ENCODE results near the gene PCDH17. TPM values are rescaled to one million over a fixed set of nuclear protein-coding genes. Genes with fewer than 3 reads are reported as not detected.

The PCDH17 gene
- 7.1 TPM for polyA plus RNA-seq (2012; ENCODE audit: insufficient read depth, insufficient read length, low read depth)

- peak; percentile 75 for DNase-seq
- H3K4me1 ChIP-seq = peaks cover 6% of the 10 kb centered on the region
- H3K27me3 ChIP-seq = no peaks in the 10 kb centered on the region
- H3K4me3 ChIP-seq (ENCODE audit: low read depth, low read length) = peak within 1 kb of the TSS; percentile 86
- H3K36me3 ChIP-seq = peaks cover 13% of the 10 kb centered on the region; the same call in 1 of the 2 replicates
- H3K9me3 ChIP-seq = peaks cover 5% of the 10 kb centered on the region; the same call in 1 of the 2 replicates
- TF ChIP-seq CTCF (IDR thresholded peaks at IDR 0.05; ENCODE audit: low read depth, low read length) = 0 out of 2 replicates have a peak, but pooled peaks have one; percentile 1
Measured at GRCh38 chr13:57631596-57632275, at the start of gene PCDH17. TSS of gene PCDH17 (plus strand) at chr13:57631744. CDS start at chr13:57632547, 803 bp downstream.

GRCh38 chr13:57582032-57582431, 49.5 kb upstream of the PCDH17 start:
- Histone ChIP-seq H3K27me3 (no peaks in the 10 kb centered on the region), H3K9me3 (no peaks in the 10 kb centered on the region), H3K4me1 (no peaks in the 10 kb centered on the region), H3K4me3 (ENCODE audit: low read depth, low read length) (no peak overlapping the region), H3K36me3 (no peaks in the 10 kb centered on the region)
- peak; percentile 50 for TF ChIP-seq CTCF (IDR thresholded peaks at IDR 0.05; ENCODE audit: low read depth, low read length)
- DNase-seq = no peak

- TF ChIP-seq CTCF (IDR thresholded peaks at IDR 0.05; ENCODE audit: low read depth, low read length) = no peak
- Histone ChIP-seq H3K27me3 (no peaks in the 10 kb centered on the region), H3K4me3 (ENCODE audit: low read depth, low read length) (no peak overlapping the region), H3K36me3 (no peaks in the 10 kb centered on the region), H3K4me1 (no peaks in the 10 kb centered on the region), H3K9me3 (no peaks in the 10 kb centered on the region)
- no peak for DNase-seq
Measured at GRCh38 chr13:57583529-57583928, 48.0 kb upstream of the PCDH17 start.

GRCh38 chr13:57588639-57589038, 42.9 kb upstream of the PCDH17 start:
- Histone ChIP-seq H3K27me3 (no peaks in the 10 kb centered on the region), H3K36me3 (no peaks in the 10 kb centered on the region), H3K9me3 (no peaks in the 10 kb centered on the region), H3K4me1 (no peaks in the 10 kb centered on the region), H3K4me3 (ENCODE audit: low read depth, low read length) (no peak overlapping the region)
- TF ChIP-seq CTCF (IDR thresholded peaks at IDR 0.05; ENCODE audit: low read depth, low read length) = no peak
- DNase-seq = no peak

GRCh38 chr13:57595775-57596174, 35.8 kb upstream of the PCDH17 start:
- H3K36me3 ChIP-seq = no peaks in the 10 kb centered on the region
- no peak for TF ChIP-seq CTCF (IDR thresholded peaks at IDR 0.05; ENCODE audit: low read depth, low read length)
- H3K4me1 ChIP-seq = no peaks in the 10 kb centered on the region
- no peaks in the 10 kb centered on the region for H3K9me3 ChIP-seq
- no peak overlapping the region for H3K4me3 ChIP-seq (ENCODE audit: low read depth, low read length)
- DNase-seq = no peak
- no peaks in the 10 kb centered on the region for H3K27me3 ChIP-seq

- DNase-seq = no peak
- no peaks in the 10 kb centered on the region for H3K4me1 ChIP-seq
- no peak for TF ChIP-seq CTCF (IDR thresholded peaks at IDR 0.05; ENCODE audit: low read depth, low read length)
- H3K4me3 ChIP-seq (ENCODE audit: low read depth, low read length) = no peak overlapping the region
- H3K36me3 ChIP-seq = no peaks in the 10 kb centered on the region
- no peaks in the 10 kb centered on the region for H3K9me3 ChIP-seq
- H3K27me3 ChIP-seq = no peaks in the 10 kb centered on the region
Measured at GRCh38 chr13:57601536-57601935, 30.0 kb upstream of the PCDH17 start.

All from BE2C (cell line).